Hepatocyte (in vitro differentiated cells): ENCODE measurements around the gene CELSR2. TPM values are rescaled to one million over a fixed set of nuclear protein-coding genes. Genes with fewer than 3 reads are reported as not detected.
A peak's percentile ranks its signal among the peaks of the same experiment; 100 is the strongest.

ENCODE experiments used
- DNase-seq: peaks from one replicate; pipeline ENCODE4 v3.0.0-alpha.2; 2016; ENCODE audit warnings: low spot score
- H2AFZ ChIP-seq: fragments of 200-600 bp; sonication (generic); 2 replicates; pipeline ENCODE4 v1.6.0; 2016; ENCODE audit warnings: antibody characterized with exemption, mild to moderate bottlenecking
- H3K27ac ChIP-seq: fragments of 200-600 bp; sonication (generic); 2 replicates; pipeline ENCODE4 v1.5.1; 2016; ENCODE audit warnings: mild to moderate bottlenecking
- H3K27me3 ChIP-seq: fragments of 200-600 bp; sonication (generic); 2 replicates; pipeline ENCODE4 v1.6.1; 2016
- H3K36me3 ChIP-seq: fragments of 200-600 bp; sonication (generic); replicated peaks from 2 replicates; pipeline ENCODE4 v1.5.1; 2016; ENCODE audit warnings: low read depth; ENCODE audit not compliant: insufficient read depth
- H3K4me1 ChIP-seq: fragments of 200-600 bp; sonication (generic); 2 replicates; pipeline ENCODE4 v1.5.1; 2016; ENCODE audit warnings: mild to moderate bottlenecking, moderate library complexity; ENCODE audit not compliant: insufficient read depth
- H3K4me2 ChIP-seq: fragments of 200-600 bp; sonication (generic); 2 replicates; pipeline ENCODE4 v1.6.0; 2016
- H3K4me3 ChIP-seq: fragments of 200-600 bp; sonication (generic); 2 replicates; pipeline ENCODE4 v1.5.1; 2016; ENCODE audit warnings: mild to moderate bottlenecking
- H3K79me2 ChIP-seq: fragments of 200-600 bp; sonication (generic); 2 replicates; pipeline ENCODE4 v1.6.0; 2017; ENCODE audit warnings: mild to moderate bottlenecking
- H3K9me2 ChIP-seq: fragments of 200-600 bp; sonication (generic); replicated peaks from 2 replicates; pipeline ENCODE4 v1.6.0; 2017; ENCODE audit warnings: mild to moderate bottlenecking; ENCODE audit not compliant: insufficient read depth
- H3K9me3 ChIP-seq: fragments of 200-600 bp; sonication (generic); 2 replicates; pipeline ENCODE4 v1.5.1; 2016; ENCODE audit warnings: low read depth, mild to moderate bottlenecking
- H4K20me1 ChIP-seq: fragments of 200-600 bp; sonication (generic); 2 replicates; pipeline ENCODE4 v1.6.0; 2016; ENCODE audit warnings: mild to moderate bottlenecking; ENCODE audit not compliant: insufficient read depth, poor library complexity, severe bottlenecking
- EZH2 ChIP-seq: fragments of 200-600 bp; sonication (generic); IDR thresholded peaks from 2 replicates; pipeline ENCODE4 v1.6.1; 2016; ENCODE audit warnings: antibody characterized with exemption, mild to moderate bottlenecking, borderline replicate concordance
- EZH2phosphoT487 ChIP-seq: fragments of 200-600 bp; sonication (generic); IDR thresholded peaks from one replicate; pipeline ENCODE4 v1.6.1; 2018; ENCODE audit warnings: antibody characterized with exemption, mild to moderate bottlenecking, low read depth, moderate library complexity; ENCODE audit not compliant: unreplicated experiment, severe bottlenecking
- WGBS: methylation state at CpG from one replicate; pipeline ENCODE4 v1.1.6; 2016; ENCODE audit warnings: low lambda C conversion rate; ENCODE audit errors: missing lambda C conversion rate; 5-methylcytosine and 5-hydroxymethylcytosine counted together
- polyA plus RNA-seq: library from polyadenylated mRNA; unstranded; fragments of >200 nt; fragmentation: Nextera tagmentation; extraction: Ambion mirVana; gene quantifications from 2 replicates; pipeline ENCODE4 v1.2.1, GENCODE V29; 2016
- total RNA-seq: library from RNA; depleted of rRNA; stranded (reverse); fragments of >200 nt; gene quantifications from 2 replicates; pipeline ENCODE4 v1.2.3, GENCODE V29; 2014
- TF ChIP-seq, protein P1 (sequence below): fragments of 200-600 bp; sonication (generic); IDR thresholded peaks from 2 replicates; pipeline ENCODE4 v1.5.1; 2016; ENCODE audit warnings: antibody characterized with exemption, mild to moderate bottlenecking; ENCODE audit not compliant: poor library complexity

The CELSR2 gene
- total and polyA plus RNA-seq, 2 experiments from 2014 or later: 3.3 to 3.7 TPM

DNA sequence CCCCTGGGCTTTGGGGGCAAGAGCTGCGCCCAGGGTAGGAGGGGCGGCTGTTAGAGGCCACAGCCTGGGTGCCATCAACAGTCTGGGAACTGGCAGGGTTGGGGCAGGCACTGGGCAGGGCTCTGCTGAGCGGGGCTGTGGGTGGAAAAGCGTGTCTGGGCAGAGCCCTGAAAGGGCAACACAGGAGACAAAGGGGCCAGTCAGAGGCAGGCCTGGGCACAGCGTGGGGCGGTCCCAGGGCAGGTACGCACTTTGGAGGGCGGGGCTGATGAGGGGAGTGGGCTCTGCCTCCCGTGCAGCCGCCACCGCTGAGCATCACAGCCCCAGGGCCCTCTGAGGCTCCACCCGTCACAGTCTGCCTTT is 13.9 kb downstream of the CELSR2 start:
- Histone ChIP-seq H3K9me3 (no peaks in the 10 kb centered on the region), H3K4me2 (no peak overlapping the region), H3K4me3 (no peak overlapping the region), H3K27me3 (no peaks in the 10 kb centered on the region), H3K4me1 (no peaks in the 10 kb centered on the region), H2AFZ (no peak overlapping the region), H3K79me2 (no peaks in the 10 kb centered on the region), H4K20me1 (no peaks in the 10 kb centered on the region), H3K27ac (no peak overlapping the region), H3K36me3 (no peaks in the 10 kb centered on the region), H3K9me2 (no peaks in the 10 kb centered on the region)
- TF ChIP-seq, protein P1, sequence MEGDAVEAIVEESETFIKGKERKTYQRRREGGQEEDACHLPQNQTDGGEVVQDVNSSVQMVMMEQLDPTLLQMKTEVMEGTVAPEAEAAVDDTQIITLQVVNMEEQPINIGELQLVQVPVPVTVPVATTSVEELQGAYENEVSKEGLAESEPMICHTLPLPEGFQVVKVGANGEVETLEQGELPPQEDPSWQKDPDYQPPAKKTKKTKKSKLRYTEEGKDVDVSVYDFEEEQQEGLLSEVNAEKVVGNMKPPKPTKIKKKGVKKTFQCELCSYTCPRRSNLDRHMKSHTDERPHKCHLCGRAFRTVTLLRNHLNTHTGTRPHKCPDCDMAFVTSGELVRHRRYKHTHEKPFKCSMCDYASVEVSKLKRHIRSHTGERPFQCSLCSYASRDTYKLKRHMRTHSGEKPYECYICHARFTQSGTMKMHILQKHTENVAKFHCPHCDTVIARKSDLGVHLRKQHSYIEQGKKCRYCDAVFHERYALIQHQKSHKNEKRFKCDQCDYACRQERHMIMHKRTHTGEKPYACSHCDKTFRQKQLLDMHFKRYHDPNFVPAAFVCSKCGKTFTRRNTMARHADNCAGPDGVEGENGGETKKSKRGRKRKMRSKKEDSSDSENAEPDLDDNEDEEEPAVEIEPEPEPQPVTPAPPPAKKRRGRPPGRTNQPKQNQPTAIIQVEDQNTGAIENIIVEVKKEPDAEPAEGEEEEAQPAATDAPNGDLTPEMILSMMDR: no peak
- TF ChIP-seq EZH2 (no peak), EZH2phosphoT487 (no peak)
- no peak for DNase-seq
- WGBS: 79% methylated on average over 10 of the region's 12 CpGs

DNA sequence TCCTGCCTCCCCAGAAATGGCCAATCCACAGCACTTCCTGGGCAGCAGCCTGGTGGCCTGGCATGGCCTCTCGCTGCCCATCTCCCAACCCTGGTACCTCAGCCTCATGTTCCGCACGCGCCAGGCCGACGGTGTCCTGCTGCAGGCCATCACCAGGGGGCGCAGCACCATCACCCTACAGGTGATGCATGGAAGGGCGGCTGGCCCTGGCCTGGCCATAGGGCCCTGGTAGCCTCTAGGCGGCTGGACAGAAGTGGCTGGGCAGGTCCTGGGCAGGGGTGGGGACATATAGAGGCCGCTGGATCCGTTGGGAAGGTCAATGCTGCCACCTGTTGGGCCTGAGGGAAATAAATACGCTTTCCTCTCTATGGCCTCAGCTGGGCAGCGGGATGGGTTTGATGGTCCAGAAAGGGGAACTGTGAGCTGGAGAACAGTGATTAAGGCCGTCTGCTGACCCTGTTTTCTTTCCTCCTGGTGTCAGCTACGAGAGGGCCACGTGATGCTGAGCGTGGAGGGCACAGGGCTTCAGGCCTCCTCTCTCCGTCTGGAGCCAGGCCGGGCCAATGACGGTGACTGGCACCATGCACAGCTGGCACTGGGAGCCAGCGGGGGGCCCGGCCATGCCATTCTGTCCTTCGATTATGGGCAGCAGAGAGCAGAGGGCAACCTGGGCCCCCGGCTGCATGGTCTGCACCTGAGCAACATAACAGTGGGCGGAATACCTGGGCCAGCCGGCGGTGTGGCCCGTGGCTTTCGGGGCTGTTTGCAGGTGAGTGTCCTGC is 14.4 kb downstream of the CELSR2 start:
- H3K9me2 ChIP-seq: no peaks in the 10 kb centered on the region
- no peak overlapping the region for H3K27ac ChIP-seq
- DNase-seq: peak; percentile 92
- H3K4me1 ChIP-seq: no peaks in the 10 kb centered on the region
- H3K4me2 ChIP-seq: no peak overlapping the region
- TF ChIP-seq, protein P1: peak; percentile 99
- TF ChIP-seq EZH2: no peak
- H3K79me2 ChIP-seq: no peaks in the 10 kb centered on the region
- no peaks in the 10 kb centered on the region for H3K9me3 ChIP-seq
- WGBS: 43% methylated on average over 23 of the region's 29 CpGs
- H3K4me3 ChIP-seq: no peak overlapping the region
- H4K20me1 ChIP-seq: no peaks in the 10 kb centered on the region
- H3K36me3 ChIP-seq: no peaks in the 10 kb centered on the region
- no peak overlapping the region for H2AFZ ChIP-seq
- no peaks in the 10 kb centered on the region for H3K27me3 ChIP-seq

DNA sequence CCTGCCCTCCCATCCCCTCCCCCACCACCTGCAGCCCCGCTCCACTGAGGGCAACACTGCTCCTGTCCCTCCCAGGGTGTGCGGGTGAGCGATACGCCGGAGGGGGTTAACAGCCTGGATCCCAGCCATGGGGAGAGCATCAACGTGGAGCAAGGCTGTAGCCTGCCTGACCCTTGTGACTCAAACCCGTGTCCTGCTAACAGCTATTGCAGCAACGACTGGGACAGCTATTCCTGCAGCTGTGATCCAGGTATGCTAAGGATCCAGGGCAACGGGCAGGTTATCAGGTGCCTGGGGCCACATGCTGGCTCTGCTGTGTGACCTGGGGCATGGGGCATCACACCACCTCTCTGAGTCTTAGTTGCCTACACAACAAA is 15.0 kb downstream of the CELSR2 start:
- no peak for DNase-seq
- Histone ChIP-seq H3K27me3 (no peaks in the 10 kb centered on the region), H3K4me3 (no peak overlapping the region), H3K9me3 (no peaks in the 10 kb centered on the region), H3K79me2 (no peaks in the 10 kb centered on the region), H3K36me3 (no peaks in the 10 kb centered on the region), H3K27ac (no peak overlapping the region), H3K4me1 (no peaks in the 10 kb centered on the region), H2AFZ (no peak overlapping the region), H3K9me2 (no peaks in the 10 kb centered on the region), H4K20me1 (no peaks in the 10 kb centered on the region), H3K4me2 (no peak overlapping the region)
- 89% methylated on average over 6 of the region's 9 CpGs for WGBS
- TF ChIP-seq EZH2: no peak
- TF ChIP-seq EZH2phosphoT487: no peak

DNA sequence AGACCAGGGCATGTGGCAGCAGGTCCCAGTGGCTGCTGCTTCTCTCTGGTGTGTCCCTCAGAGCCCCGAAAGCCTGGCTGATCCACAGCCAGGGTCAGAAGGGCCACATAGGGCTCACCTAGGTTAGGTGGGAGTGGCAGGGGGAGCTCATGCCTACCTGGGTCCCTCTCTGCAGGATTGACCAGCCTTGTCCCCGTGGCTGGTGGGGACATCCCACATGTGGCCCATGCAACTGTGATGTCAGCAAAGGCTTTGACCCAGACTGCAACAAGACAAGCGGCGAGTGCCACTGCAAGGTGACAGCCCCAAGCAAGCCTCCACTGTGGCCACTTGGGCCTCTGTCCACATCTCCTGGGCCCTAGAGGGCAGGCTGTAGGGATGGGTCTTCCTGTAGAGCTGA is 15.7 kb downstream of the CELSR2 start:
- no peak overlapping the region for H3K4me2 ChIP-seq
- H3K9me3 ChIP-seq: no peaks in the 10 kb centered on the region
- DNase-seq: no peak
- no peaks in the 10 kb centered on the region for H3K27me3 ChIP-seq
- H3K27ac ChIP-seq: no peak overlapping the region
- WGBS: 88% methylated on average over 4 of the region's 4 CpGs
- H3K36me3 ChIP-seq: no peaks in the 10 kb centered on the region
- no peaks in the 10 kb centered on the region for H3K4me1 ChIP-seq
- no peaks in the 10 kb centered on the region for H3K79me2 ChIP-seq
- H3K9me2 ChIP-seq: no peaks in the 10 kb centered on the region
- H2AFZ ChIP-seq: no peak overlapping the region
- H4K20me1 ChIP-seq: no peaks in the 10 kb centered on the region
- H3K4me3 ChIP-seq: no peak overlapping the region
- TF ChIP-seq, protein P1: no peak
- TF ChIP-seq EZH2phosphoT487 (no peak), EZH2 (no peak)
